GM18870 (cell line): ENCODE results near the gene EDC3.

Experiments used
- ATAC-seq: cut with Tn5 transposase; IDR thresholded peaks from one replicate; pipeline ENCODE4 v1.9.1; 2021; ENCODE audit warnings: moderate library complexity; ENCODE audit not compliant: unreplicated experiment

EDC3 gene

GRCh38 chr15:74626752-74627692 is 68.8 kb downstream of the EDC3 start:
- ATAC-seq, result no peak

- no peak for ATAC-seq
Measured at GRCh38 chr15:74626336-74626735, 69.5 kb downstream of the EDC3 start.

- ATAC-seq, result no peak
Measured at GRCh38 chr15:74625693-74626092, 70.1 kb downstream of the EDC3 start.

GRCh38 chr15:74624020-74624602 is 71.7 kb downstream of the EDC3 start:
- no peak for ATAC-seq

GRCh38 chr15:74622758-74623157 is 73.1 kb downstream of the EDC3 start:
- no peak for ATAC-seq

GRCh38 chr15:74621936-74622335 is 73.9 kb downstream of the EDC3 start:
- no peak for ATAC-seq

- no peak for ATAC-seq
Measured at GRCh38 chr15:74621546-74621920, 74.3 kb downstream of the EDC3 start.

- ATAC-seq, result no peak
Measured at GRCh38 chr15:74620636-74621545, 74.9 kb downstream of the EDC3 start.

GRCh38 chr15:74619916-74620635 is 75.7 kb downstream of the EDC3 start:
- ATAC-seq, result no peak

- ATAC-seq, result no peak
Measured at GRCh38 chr15:74618841-74619596, 76.8 kb downstream of the EDC3 start.

- no peak for ATAC-seq
Measured at GRCh38 chr15:74616996-74617395, 78.8 kb downstream of the EDC3 start.

- ATAC-seq, result no peak
Measured at GRCh38 chr15:74616366-74616939, 79.4 kb downstream of the EDC3 start.

GRCh38 chr15:74615508-74616365 is 80.1 kb downstream of the EDC3 start, which contains the start of gene CLK3:
TSS of gene CLK3 (plus strand) at chr15:74615836. CDS start at chr15:74619197, 3,361 bp downstream.
- ATAC-seq, result peak; percentile 53

- peak; percentile 24 for ATAC-seq
Measured at GRCh38 chr15:74614744-74615507, 80.9 kb downstream of the EDC3 start.

- no peak for ATAC-seq
Measured at GRCh38 chr15:74613953-74614743, 81.7 kb downstream of the EDC3 start.

GRCh38 chr15:74613089-74613952 is 82.5 kb downstream of the EDC3 start:
- no peak for ATAC-seq
